22Rv1 (cell line): ENCODE data around the gene CRYBB1.

Experiments
- CTCF ChIP-seq: fragments of 450-650 bp; IDR thresholded peaks from 2 replicates; pipeline ENCODE4 v1.5.1; 2017; ENCODE audit warnings: mild to moderate bottlenecking
- ZFX ChIP-seq: fragments of 450-650 bp; IDR thresholded peaks from 2 replicates; pipeline ENCODE4 v1.6.1; 2017; ENCODE audit warnings: antibody characterized with exemption, borderline replicate concordance

- TF ChIP-seq CTCF (no peak), ZFX (no peak)
Measured at GRCh38 chr22:26587991-26588613, 29.7 kb downstream of the CRYBB1 start.
